IPS-NIHi11 (cell line): ENCODE measurements around the gene MRGPRX3.

Experiments
- DNase-seq: peaks from one replicate; pipeline ENCODE4 v3.0.0; 2012; ENCODE audit warnings: mixed read lengths, low spot score

The MRGPRX3 gene

GRCh38 chr11:18168372-18168771, 36.0 kb downstream of the MRGPRX3 start:
- no peak for DNase-seq

- DNase-seq: peak; percentile 50
Measured at GRCh38 chr11:18171377-18172000, 39.1 kb downstream of the MRGPRX3 start.

GRCh38 chr11:18172666-18173065, 40.3 kb downstream of the MRGPRX3 start, which contains the start of gene MRGPRX4:
TSS of gene MRGPRX4 (plus strand) at chr11:18172837. CDS start at chr11:18173257, 420 bp downstream.
- DNase-seq: no peak

GRCh38 chr11:18173225-18173866, 41.0 kb downstream of the MRGPRX3 start:
- no peak for DNase-seq
